HCT116 (cell line): ENCODE results near the gene CA7. TPM values are rescaled to one million over a fixed set of nuclear protein-coding genes. Genes with fewer than 3 reads are reported as not detected.

Experiments
- ATAC-seq: fragments of 200-7000 bp; cut with Tn5 transposase; 2 replicates; pipeline ENCODE4 v1.9.1; 2020; ENCODE audit warnings: mild to moderate bottlenecking, moderate library complexity
- BruUV-seq: library from RNA; stranded (reverse); fragments of 400-500 nt; replicated peaks from 2 replicates; lab custom pipeline; 2021; lab: Mats Ljungman, UMichigan
- CTCF ChIA-PET: fragments of 300-600 bp; sonication (Branson Sonifier 250); formaldehyde crosslinking; loops from one replicate; lab custom pipeline; 2021; ENCODE audit warnings: antibody characterized with exemption; lab: Charles Lee
- POLR2A ChIA-PET: fragments of 300-600, 350-600 bp; sonication (Branson Sonifier 250); formaldehyde crosslinking; loops from one replicate; lab custom pipeline; 2021; ENCODE audit warnings: antibody characterized with exemption; lab: Charles Lee
- RAD21 ChIA-PET, 2 experiments: fragments of 300-600 bp; sonication (Branson Sonifier 250); formaldehyde crosslinking; loops; one replicate each; lab custom pipeline; 2023; ENCODE audit warnings: low total read pairs in 2 of 2; ENCODE audit not compliant: uncharacterized antibody in 2 of 2, unreplicated experiment in 2 of 2, low non-redundant PET in 1 of 2; lab: Charles Lee
- DNase-seq: peaks from one replicate; pipeline ENCODE4 v3.0.0-alpha.2; 2010; ENCODE audit warnings: low read depth, low spot score
- H2AFZ ChIP-seq: fragments of 200-600 bp; shearing (Covaris generic), sonication (generic); 2 replicates; pipeline ENCODE4 v1.6.1; 2017; ENCODE audit warnings: low read depth, mixed run types, mixed read lengths, antibody characterized with exemption, low read length; ENCODE audit not compliant: poor library complexity, severe bottlenecking
- H3K27ac ChIP-seq: 2 replicates; pipeline ENCODE4 v1.5.1; 2012; ENCODE audit warnings: low read depth, low read length
- H3K27me3 ChIP-seq: fragments of 200-600 bp; sonication (generic); 2 replicates; pipeline ENCODE4 v1.6.1; 2016; ENCODE audit warnings: mixed run types, low read length, mixed read lengths; ENCODE audit not compliant: insufficient read depth
- H3K36me3 ChIP-seq, 2 experiments: fragments of 200-500 bp in 1 of 2; fragments of 200-600 bp in 1 of 2; sonication (Bioruptor generic) in 1 of 2; sonication (generic) in 1 of 2; 2 replicates each; pipeline versions ENCODE4 v1.5.1 to v1.6.1; 2014 to 2016; ENCODE audit warnings: low read length in 2 of 2, inconsistent platforms in 1 of 2, mixed read lengths in 1 of 2, mixed run types in 1 of 2; ENCODE audit not compliant: insufficient read depth in 2 of 2, control insufficient read depth in 1 of 2
- H3K4me1 ChIP-seq, 2 experiments: fragments of 200-600 bp in 1 of 2; sonication (generic) in 1 of 2; 2 replicates each; pipeline versions ENCODE4 v1.5.1 to v1.6.1; 2012 to 2017; ENCODE audit warnings: low read length in 2 of 2, inconsistent platforms in 1 of 2, mild to moderate bottlenecking in 1 of 2, mixed read lengths in 1 of 2, mixed run types in 1 of 2, moderate library complexity in 1 of 2; ENCODE audit not compliant: insufficient read depth in 2 of 2, control insufficient read depth in 1 of 2
- H3K4me2 ChIP-seq: fragments of 200-600 bp; sonication (generic); 2 replicates; pipeline ENCODE4 v1.6.1; 2017; ENCODE audit warnings: mixed run types, low read length, mixed read lengths
- H3K4me3 ChIP-seq, 2 experiments: fragments of 200-600 bp in 1 of 2; sonication (generic) in 1 of 2; replicated peaks in 1 of 2; 2 replicates each; pipeline ENCODE4 v1.5.1; 2011 to 2016; ENCODE audit warnings: low read length in 2 of 2, control low read depth in 1 of 2, low read depth in 1 of 2, mild to moderate bottlenecking in 1 of 2, mixed read lengths in 1 of 2, mixed run types in 1 of 2
- H3K79me2 ChIP-seq: fragments of 200-600 bp; sonication (generic); 2 replicates; pipeline ENCODE4 v1.6.1; 2017; ENCODE audit warnings: mild to moderate bottlenecking, mixed run types, low read length, moderate library complexity, mixed read lengths; ENCODE audit not compliant: insufficient read depth
- H3K9ac ChIP-seq: fragments of 200-600 bp; sonication (generic); 2 replicates; pipeline ENCODE4 v1.6.1; 2016; ENCODE audit warnings: low read length, mixed read lengths
- H3K9me2 ChIP-seq: fragments of 200-600 bp; sonication (generic), shearing (Covaris generic); 2 replicates; pipeline ENCODE4 v1.6.1; 2017; ENCODE audit warnings: mixed run types, mild to moderate bottlenecking, moderate library complexity; ENCODE audit not compliant: insufficient read depth
- H3K9me3 ChIP-seq, 2 experiments: fragments of 200-500 bp in 1 of 2; fragments of 200-600 bp in 1 of 2; sonication (Bioruptor generic) in 1 of 2; sonication (generic) in 1 of 2; 2 replicates each; pipeline ENCODE4 v1.6.1; 2014 to 2017; ENCODE audit warnings: low read length in 2 of 2, mixed read lengths in 2 of 2, inconsistent platforms in 1 of 2, low read depth in 1 of 2, mild to moderate bottlenecking in 1 of 2, mixed run types in 1 of 2, moderate library complexity in 1 of 2; ENCODE audit not compliant: control insufficient read depth in 1 of 2, insufficient read depth in 1 of 2
- H4K20me1 ChIP-seq: fragments of 200-600 bp; sonication (generic), shearing (Covaris generic); 2 replicates; pipeline ENCODE4 v1.6.1; 2017; ENCODE audit warnings: mixed run types, mild to moderate bottlenecking, moderate library complexity; ENCODE audit not compliant: insufficient read depth
- CTCF ChIP-seq, 3 experiments: fragments of 200-600 bp in 1 of 3; sonication (generic) in 1 of 3; IDR thresholded peaks in 2 of 3; conservative IDR thresholded peaks in 1 of 3; 2 replicates each; pipeline ENCODE4 v1.5.1; 2012 to 2017; ENCODE audit warnings: low read depth in 2 of 3, low read length in 2 of 3, antibody characterized with exemption in 1 of 3, borderline replicate concordance in 1 of 3, control low read depth in 1 of 3, mild to moderate bottlenecking in 1 of 3, mixed read lengths in 1 of 3, mixed run types in 1 of 3, moderate library complexity in 1 of 3; ENCODE audit not compliant: insufficient read depth in 1 of 3
- ELF1 ChIP-seq: IDR thresholded peaks from 2 replicates; pipeline ENCODE4 v1.6.1; 2012; ENCODE audit warnings: low read depth, borderline replicate concordance
- MAX ChIP-seq: IDR thresholded peaks from 2 replicates; pipeline ENCODE4 v1.6.1; 2012
- intact Hi-C: fragments of 100-400 bp; cut with micrococcal nuclease; formaldehyde crosslinking; loops from 2 replicates; pipeline ENCODE4 v1.10.0; 2022
- total RNA-seq: library from RNA; stranded (reverse); gene quantifications from one replicate; pipeline ENCODE4 v1.2.1, GENCODE V29; 2021; ENCODE audit not compliant: unreplicated experiment

Gene CA7
- total RNA-seq, 1 experiment from 2014 or later: not detected

GRCh38 chr16:66902648-66903543, 58.7 kb downstream of the CA7 start:
- DNase-seq (no peak), ATAC-seq (peak; percentile 48)
- H3K36me3 ChIP-seq: no peaks in the 10 kb centered on the region
- no peak overlapping the region for H3K4me3 ChIP-seq
- intact Hi-C loops: no loop called here
- H3K4me2 ChIP-seq: no peak overlapping the region
- ChIA-PET CTCF (interaction anchor here (1.3 to 1.5 kb wide), 2 partner anchors 8 to 26 kb away, joined by 3 read pairs; no protein-coding TSS in a partner anchor), POLR2A (interaction anchor here (0.5 kb wide), 1 partner anchor 275 kb away, joined by 5 read pairs; no protein-coding TSS in a partner anchor), RAD21 (no interaction called here)
- no peaks in the 10 kb centered on the region for H3K9me2 ChIP-seq
- H3K9me3 ChIP-seq: no peaks in the 10 kb centered on the region
- H3K27me3 ChIP-seq: no peaks in the 10 kb centered on the region
- H4K20me1 ChIP-seq: no peaks in the 10 kb centered on the region
- H2AFZ ChIP-seq: no peak overlapping the region
- peaks cover 17% of the 10 kb centered on the region in 2 experiments for H3K4me1 ChIP-seq
- no peak overlapping the region for H3K9ac ChIP-seq
- no peaks in the 10 kb centered on the region for H3K79me2 ChIP-seq
- 0 out of 6 replicates have a peak, but pooled peaks of 1 of the 3 experiments have one; percentile 1 for TF ChIP-seq CTCF (IDR thresholded peaks at IDR 0.05 in 2 of 3, conservative IDR thresholded peaks at IDR 0.05 in 1 of 3; ENCODE audit: borderline replicate concordance in 1 of 3, insufficient read depth in 1 of 3, low read depth in 2 of 3, low read length in 2 of 3)
- no peak for TF ChIP-seq MAX
- TF ChIP-seq ELF1: no peak
- BruUV-seq: no TSS peak
- H3K27ac ChIP-seq: no peak overlapping the region

Other genes with a start within 250 kb of the CA7 start
- gene CMTM3, start 239.7 kb upstream of the CA7 start, total RNA-seq: 12.8 TPM
- 77.8 TPM for gene CMTM4, start 147.7 kb upstream of the CA7 start, total RNA-seq
- 92.8 TPM for gene DYNC1LI2, start 92.8 kb upstream of the CA7 start, total RNA-seq
- gene TERB1, start 42.8 kb upstream of the CA7 start, total RNA-seq: not detected
- gene NAE1, start 13.4 kb upstream of the CA7 start, total RNA-seq: 123 TPM
- 19.9 TPM for gene PDP2, start 36.1 kb downstream of the CA7 start, total RNA-seq
- gene CDH16, start 74.5 kb downstream of the CA7 start, total RNA-seq: not detected
- 2.2 TPM for gene RRAD, start 81.1 kb downstream of the CA7 start, total RNA-seq
- gene CIAO2B, start 90.0 kb downstream of the CA7 start, total RNA-seq: 113 TPM
- gene CES2, start 91.1 kb downstream of the CA7 start, total RNA-seq: 35.4 TPM
- 10.8 TPM for gene CES3, start 116.9 kb downstream of the CA7 start, total RNA-seq
- gene CES4A, start 144.2 kb downstream of the CA7 start, total RNA-seq: not detected
- gene CBFB, start 184.7 kb downstream of the CA7 start, total RNA-seq: 101 TPM